KMS-11 (cell line): ENCODE results near the gene MX1.

Experiments
- H2AFZ ChIP-seq: fragments of 200-600 bp; sonication (generic); 2 replicates; pipeline ENCODE4 v1.6.1; 2016; ENCODE audit warnings: antibody characterized with exemption, mixed run types, low read depth
- H3K27ac ChIP-seq: fragments of 200-600 bp; sonication (generic); 2 replicates; pipeline ENCODE4 v1.6.1; 2016; ENCODE audit warnings: mild to moderate bottlenecking, mixed run types
- H3K27me3 ChIP-seq: fragments of 200-600 bp; sonication (generic); 2 replicates; pipeline ENCODE4 v1.6.1; 2017; ENCODE audit warnings: mild to moderate bottlenecking, low read depth, mixed run types, moderate library complexity; ENCODE audit not compliant: insufficient read depth
- H3K36me3 ChIP-seq: fragments of 200-600 bp; sonication (generic); 2 replicates; pipeline ENCODE4 v1.6.1; 2017; ENCODE audit warnings: mild to moderate bottlenecking, mixed run types; ENCODE audit not compliant: insufficient read depth
- H3K4me1 ChIP-seq: fragments of 200-600 bp; sonication (generic); 2 replicates; pipeline ENCODE4 v1.6.1; 2016; ENCODE audit warnings: mild to moderate bottlenecking, low read depth, mixed run types; ENCODE audit not compliant: poor library complexity, severe bottlenecking
- H3K4me2 ChIP-seq: fragments of 200-600 bp; sonication (generic); 2 replicates; pipeline ENCODE4 v1.7.0; 2016; ENCODE audit warnings: mild to moderate bottlenecking, mixed run types
- H3K4me3 ChIP-seq: fragments of 200-600 bp; sonication (generic); IDR thresholded peaks from 2 replicates; pipeline ENCODE4 v1.6.1; 2017; ENCODE audit warnings: low read depth, low read length, mixed read lengths; ENCODE audit not compliant: insufficient read depth
- H3K79me2 ChIP-seq: fragments of 200-600 bp; sonication (generic); 2 replicates; pipeline ENCODE4 v1.6.1; 2016; ENCODE audit warnings: low read depth, mixed run types; ENCODE audit not compliant: insufficient read depth
- H3K9ac ChIP-seq: fragments of 200-600 bp; sonication (generic); 2 replicates; pipeline ENCODE4 v1.6.1; 2016; ENCODE audit warnings: mild to moderate bottlenecking, mixed run types
- H4K20me1 ChIP-seq: fragments of 200-600 bp; sonication (generic); 2 replicates; pipeline ENCODE4 v1.6.1; 2016; ENCODE audit warnings: mild to moderate bottlenecking, mixed run types; ENCODE audit not compliant: insufficient read depth
- TF ChIP-seq, protein P1 (sequence below): fragments of 200-600 bp; sonication (generic); conservative IDR thresholded peaks from 2 replicates; pipeline ENCODE4 v1.6.1; 2017; ENCODE audit warnings: low read depth, mild to moderate bottlenecking, antibody characterized with exemption, low read length, moderate library complexity, mixed read lengths

MX1 gene

DNA sequence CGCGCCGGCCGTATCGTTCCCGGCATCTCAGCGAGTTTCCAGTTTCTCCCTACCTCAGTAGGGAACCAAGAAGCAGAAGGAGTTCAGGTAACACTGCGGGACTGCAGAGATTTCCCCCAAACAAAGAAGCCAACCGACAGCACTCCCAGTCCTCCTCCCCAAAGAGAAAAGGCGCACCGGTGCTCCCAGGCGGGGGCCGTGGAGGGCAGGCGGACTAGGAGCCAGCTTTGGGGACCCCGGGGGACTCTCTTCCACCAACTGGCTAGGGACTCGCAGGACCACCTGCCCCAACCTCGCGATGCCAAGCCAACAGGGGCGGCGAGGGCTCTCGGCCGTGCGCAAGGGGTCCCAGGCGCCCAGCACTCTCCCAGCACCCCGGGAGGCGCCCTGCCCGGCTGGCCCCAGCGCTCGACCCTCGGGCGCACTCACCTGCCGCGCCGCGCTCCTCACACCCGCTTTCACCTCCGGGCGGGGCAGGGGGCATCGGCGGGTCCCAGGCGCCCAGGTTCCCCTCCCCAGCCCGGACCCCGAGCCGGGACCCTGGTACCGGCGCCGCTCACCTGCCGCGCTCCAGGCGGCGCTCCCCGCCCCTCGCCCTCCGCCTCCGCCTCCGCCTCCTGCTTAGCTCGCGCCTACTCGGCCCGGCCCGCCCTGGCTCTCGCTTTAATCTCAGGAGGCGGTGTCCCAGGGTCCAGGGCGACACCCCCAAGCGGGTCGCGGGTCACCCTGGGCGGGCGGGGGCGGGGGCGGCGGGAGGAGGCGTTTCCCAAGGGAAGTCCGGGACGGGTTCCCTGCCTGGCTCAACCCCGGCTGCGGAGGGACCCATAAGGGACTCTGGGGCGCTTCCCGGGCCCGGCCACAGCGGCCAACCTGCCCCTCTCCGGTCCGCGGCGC lies 81.7 kb downstream of the MX1 start, which contains the start of gene TMPRSS2:
Gene TMPRSS2 (minus strand): TSS at position 638 of the 894 bp plus-strand sequence. CDS start 10,025 bp downstream, outside the sequence.
- no peak within 1 kb of the TSS for H3K4me2 ChIP-seq
- no peaks in the 10 kb centered on the region for H3K4me1 ChIP-seq
- no peaks in the 10 kb centered on the region for H4K20me1 ChIP-seq
- H3K27me3 ChIP-seq = no peaks in the 10 kb centered on the region
- H3K9ac ChIP-seq = no peak within 1 kb of the TSS
- H3K4me3 ChIP-seq = no peak within 1 kb of the TSS
- H3K79me2 ChIP-seq = no peaks in the 10 kb centered on the region
- H2AFZ ChIP-seq = no peak within 1 kb of the TSS
- H3K27ac ChIP-seq = no peak within 1 kb of the TSS
- TF ChIP-seq, protein P1, sequence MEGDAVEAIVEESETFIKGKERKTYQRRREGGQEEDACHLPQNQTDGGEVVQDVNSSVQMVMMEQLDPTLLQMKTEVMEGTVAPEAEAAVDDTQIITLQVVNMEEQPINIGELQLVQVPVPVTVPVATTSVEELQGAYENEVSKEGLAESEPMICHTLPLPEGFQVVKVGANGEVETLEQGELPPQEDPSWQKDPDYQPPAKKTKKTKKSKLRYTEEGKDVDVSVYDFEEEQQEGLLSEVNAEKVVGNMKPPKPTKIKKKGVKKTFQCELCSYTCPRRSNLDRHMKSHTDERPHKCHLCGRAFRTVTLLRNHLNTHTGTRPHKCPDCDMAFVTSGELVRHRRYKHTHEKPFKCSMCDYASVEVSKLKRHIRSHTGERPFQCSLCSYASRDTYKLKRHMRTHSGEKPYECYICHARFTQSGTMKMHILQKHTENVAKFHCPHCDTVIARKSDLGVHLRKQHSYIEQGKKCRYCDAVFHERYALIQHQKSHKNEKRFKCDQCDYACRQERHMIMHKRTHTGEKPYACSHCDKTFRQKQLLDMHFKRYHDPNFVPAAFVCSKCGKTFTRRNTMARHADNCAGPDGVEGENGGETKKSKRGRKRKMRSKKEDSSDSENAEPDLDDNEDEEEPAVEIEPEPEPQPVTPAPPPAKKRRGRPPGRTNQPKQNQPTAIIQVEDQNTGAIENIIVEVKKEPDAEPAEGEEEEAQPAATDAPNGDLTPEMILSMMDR = no peak
- H3K36me3 ChIP-seq = no peaks in the 10 kb centered on the region

DNA sequence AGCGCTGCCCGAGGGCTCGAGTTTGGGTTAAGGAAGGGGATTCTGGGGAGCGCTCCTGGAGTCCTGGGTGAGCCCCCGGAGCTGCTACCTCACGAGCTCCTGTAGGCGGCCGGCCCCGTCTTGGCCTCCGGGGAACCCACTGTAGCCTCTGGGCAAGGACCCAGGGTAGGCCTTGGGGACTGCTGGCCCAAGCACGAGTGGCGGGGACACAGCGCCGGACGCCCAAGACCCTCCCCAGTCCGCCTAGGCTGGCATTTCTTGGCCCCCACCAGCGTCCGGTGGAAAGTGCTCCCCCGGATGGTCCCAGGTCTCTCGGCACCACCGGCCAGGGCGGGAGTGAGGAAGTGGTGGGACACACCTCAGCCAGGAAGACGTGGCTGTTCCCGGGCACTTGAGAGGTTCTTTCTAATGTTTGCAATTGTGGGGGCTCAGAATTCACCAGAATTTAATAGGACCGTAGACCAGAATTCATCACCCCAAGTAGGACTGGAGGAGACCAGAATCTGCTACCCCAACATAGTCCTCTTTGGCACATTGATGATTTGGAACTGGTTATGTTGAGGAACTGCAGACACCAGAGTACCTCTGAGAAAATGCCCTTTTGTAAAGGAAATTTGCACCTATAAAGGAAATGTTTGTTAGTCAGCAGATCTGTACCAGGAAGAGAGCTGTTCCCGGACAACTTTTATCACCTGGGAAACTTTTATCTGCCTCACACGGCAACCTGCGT lies 82.5 kb downstream of the MX1 start:
- Histone ChIP-seq H3K27me3 (no peaks in the 10 kb centered on the region), H3K4me1 (no peaks in the 10 kb centered on the region), H2AFZ (no peak overlapping the region), H3K36me3 (no peaks in the 10 kb centered on the region), H3K4me2 (no peak overlapping the region), H3K4me3 (no peak overlapping the region), H3K27ac (no peak overlapping the region), H4K20me1 (no peaks in the 10 kb centered on the region), H3K9ac (no peak overlapping the region), H3K79me2 (no peaks in the 10 kb centered on the region)
- TF ChIP-seq, protein P1 = no peak
